AG04449 (cell line): ENCODE results near the gene CDH8.

Experiments
- CTCF ChIA-PET: fragments of 350-600 bp; formaldehyde crosslinking; extraction: SDS; loops from one replicate; lab custom pipeline; 2021; ENCODE audit warnings: antibody characterized with exemption; lab: Yijun Ruan, JAX
- POLR2A ChIA-PET: fragments of 400-600, 350-600 bp; formaldehyde crosslinking; extraction: SDS; loops from one replicate; lab custom pipeline; 2020; ENCODE audit warnings: antibody characterized with exemption, inconsistent platforms; lab: Yijun Ruan, JAX
- DNase-seq: peaks from one replicate; pipeline ENCODE4 v3.0.0-alpha.2; 2010; ENCODE audit warnings: low read depth, low spot score
- H3K4me3 ChIP-seq: 2 replicates; pipeline ENCODE4 v1.5.1; 2011; ENCODE audit warnings: low read depth, mild to moderate bottlenecking, control low read depth, low read length
- TF ChIP-seq, protein P1 (sequence below): IDR thresholded peaks from one replicate; pipeline ENCODE4 v1.5.1; 2011; ENCODE audit warnings: mild to moderate bottlenecking, moderate library complexity, low read length, control low read depth, inconsistent platforms; ENCODE audit not compliant: insufficient read depth; ENCODE audit errors: missing control alignments

CDH8 gene

DNA sequence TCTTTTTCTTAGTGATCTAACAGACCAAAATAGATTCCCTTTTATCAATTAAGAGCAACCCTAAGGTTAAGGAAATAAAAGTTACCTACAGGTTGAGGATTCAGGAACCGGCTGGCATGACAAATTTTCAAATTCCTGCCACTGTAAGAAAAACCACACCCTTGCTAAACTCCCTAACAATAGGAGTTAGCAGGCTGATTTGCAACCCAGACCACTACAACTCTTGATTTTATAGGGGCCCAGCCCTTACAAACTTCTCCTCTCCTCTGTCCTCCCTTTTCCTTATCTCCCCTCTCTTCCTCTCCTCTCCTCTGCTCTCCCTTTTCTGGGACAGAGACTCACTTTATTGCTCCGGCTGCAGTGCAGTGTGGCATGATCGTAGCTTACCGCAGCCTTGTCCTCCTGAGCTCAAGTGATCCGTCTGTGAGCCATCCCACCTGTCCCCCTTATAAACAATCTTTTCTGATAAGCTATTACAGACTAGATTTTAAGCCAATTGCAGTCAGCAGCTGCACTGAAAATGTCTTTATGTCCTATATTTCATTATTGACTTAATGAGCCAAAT lies 418.9 kb downstream of the CDH8 start:
- POLR2A ChIA-PET = no interaction called here
- no peak overlapping the region for H3K4me3 ChIP-seq
- TF ChIP-seq, protein P1, sequence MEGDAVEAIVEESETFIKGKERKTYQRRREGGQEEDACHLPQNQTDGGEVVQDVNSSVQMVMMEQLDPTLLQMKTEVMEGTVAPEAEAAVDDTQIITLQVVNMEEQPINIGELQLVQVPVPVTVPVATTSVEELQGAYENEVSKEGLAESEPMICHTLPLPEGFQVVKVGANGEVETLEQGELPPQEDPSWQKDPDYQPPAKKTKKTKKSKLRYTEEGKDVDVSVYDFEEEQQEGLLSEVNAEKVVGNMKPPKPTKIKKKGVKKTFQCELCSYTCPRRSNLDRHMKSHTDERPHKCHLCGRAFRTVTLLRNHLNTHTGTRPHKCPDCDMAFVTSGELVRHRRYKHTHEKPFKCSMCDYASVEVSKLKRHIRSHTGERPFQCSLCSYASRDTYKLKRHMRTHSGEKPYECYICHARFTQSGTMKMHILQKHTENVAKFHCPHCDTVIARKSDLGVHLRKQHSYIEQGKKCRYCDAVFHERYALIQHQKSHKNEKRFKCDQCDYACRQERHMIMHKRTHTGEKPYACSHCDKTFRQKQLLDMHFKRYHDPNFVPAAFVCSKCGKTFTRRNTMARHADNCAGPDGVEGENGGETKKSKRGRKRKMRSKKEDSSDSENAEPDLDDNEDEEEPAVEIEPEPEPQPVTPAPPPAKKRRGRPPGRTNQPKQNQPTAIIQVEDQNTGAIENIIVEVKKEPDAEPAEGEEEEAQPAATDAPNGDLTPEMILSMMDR = no peak
- no peak for DNase-seq
- CTCF ChIA-PET = no interaction called here

DNA sequence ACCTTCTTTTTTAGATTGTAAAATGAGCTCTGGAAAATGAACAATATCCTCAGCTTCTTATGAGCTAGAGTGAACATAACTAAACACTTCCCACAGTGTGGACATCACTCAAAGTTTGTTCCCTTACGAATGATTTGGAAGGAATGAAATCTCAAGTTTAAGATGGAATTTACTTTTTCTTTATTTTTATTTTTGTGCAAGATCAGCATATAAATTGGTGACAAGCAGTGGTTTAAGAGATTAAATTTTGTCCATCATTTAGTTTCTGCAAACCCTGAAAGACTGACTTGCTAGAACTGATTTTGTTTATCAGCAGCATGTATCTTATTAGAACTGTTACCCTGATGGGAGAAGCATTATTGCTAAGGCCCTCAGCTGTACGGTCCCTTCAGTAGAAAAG lies 420.1 kb downstream of the CDH8 start:
- ChIA-PET CTCF (no interaction called here), POLR2A (no interaction called here)
- H3K4me3 ChIP-seq = no peak overlapping the region
- no peak for DNase-seq
- TF ChIP-seq, protein P1 = no peak

DNA sequence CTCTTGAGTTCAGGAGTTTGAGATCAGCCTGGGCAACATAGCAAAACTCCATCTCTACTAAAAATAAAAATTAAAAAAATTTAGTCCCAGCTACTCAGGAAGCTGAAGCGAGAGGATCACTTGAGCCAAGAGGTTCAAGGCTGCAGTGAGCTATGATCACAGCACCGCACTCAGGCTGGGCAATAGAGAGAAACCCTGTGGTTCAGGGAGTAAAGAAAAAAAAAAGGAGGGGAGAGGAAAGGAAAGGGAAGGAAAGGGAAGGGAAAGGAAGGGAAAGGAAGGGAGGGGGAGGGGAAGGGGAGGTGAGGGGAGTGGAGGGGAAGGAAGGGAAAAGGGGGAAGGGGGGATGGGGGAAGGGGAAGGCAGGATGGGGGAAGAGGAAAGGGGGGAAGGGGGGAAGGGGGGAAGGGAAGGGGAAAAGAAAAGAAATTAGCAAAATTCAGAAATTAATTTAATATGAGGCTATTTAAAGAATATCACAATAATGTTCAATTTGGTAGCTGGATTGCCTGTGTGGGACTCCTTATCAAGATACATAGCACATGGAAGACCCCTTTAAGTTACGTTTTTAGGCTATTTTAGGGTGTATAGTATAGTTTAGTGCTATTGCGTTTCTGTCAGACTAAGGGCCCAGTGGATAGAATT lies 424.3 kb downstream of the CDH8 start:
- H3K4me3 ChIP-seq = no peak overlapping the region
- ChIA-PET POLR2A (no interaction called here), CTCF (no interaction called here)
- DNase-seq = no peak
- TF ChIP-seq, protein P1 = no peak

DNA sequence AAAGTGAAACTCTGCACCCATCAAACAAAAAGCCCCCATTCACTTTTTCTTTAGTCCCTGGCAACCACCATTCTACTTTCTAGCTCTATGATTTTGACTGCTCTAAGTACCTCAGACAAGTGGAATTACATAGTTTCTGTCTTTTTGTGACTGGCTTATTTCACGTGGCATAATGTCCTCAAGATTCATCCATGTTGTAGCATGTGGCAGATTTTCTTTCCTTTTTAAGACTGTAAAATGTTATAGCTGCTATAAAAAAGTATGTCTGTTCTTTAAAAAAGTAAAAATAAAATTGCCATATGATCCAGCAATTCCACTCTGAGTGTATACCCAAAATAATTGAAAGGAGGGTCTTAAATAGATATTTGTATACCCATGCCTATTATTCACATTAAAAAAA lies 429.7 kb downstream of the CDH8 start:
- DNase-seq = no peak
- POLR2A ChIA-PET = no interaction called here
- TF ChIP-seq, protein P1 = no peak
- H3K4me3 ChIP-seq = no peak overlapping the region
- CTCF ChIA-PET = no interaction called here
